Activated naive CD4-positive, alpha-beta T cell treated with Interleukin-2 at 50 U/mL for 16 hours (primary cell): ENCODE measurements around the gene SYMPK.

ENCODE experiments used
- DNase-seq: peaks from one replicate; pipeline ENCODE4 v3.0.0-alpha.2; 2020

Gene SYMPK

DNA sequence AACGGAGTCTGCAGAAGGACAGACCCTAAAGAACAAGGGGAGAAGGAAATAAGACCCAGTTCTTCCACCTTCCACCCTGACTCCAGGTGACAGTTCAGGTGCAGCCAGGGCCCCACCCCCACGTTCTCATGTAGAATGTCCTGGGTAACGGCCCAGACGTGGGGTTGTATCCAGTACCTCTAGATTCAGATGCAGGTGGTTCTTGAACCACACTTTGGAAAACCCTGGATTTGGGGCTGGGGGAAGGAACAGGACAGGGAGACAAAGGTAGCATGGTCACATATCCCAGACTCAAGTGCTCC lies 82.8 kb downstream of the SYMPK start:
- DNase-seq: no peak

DNA sequence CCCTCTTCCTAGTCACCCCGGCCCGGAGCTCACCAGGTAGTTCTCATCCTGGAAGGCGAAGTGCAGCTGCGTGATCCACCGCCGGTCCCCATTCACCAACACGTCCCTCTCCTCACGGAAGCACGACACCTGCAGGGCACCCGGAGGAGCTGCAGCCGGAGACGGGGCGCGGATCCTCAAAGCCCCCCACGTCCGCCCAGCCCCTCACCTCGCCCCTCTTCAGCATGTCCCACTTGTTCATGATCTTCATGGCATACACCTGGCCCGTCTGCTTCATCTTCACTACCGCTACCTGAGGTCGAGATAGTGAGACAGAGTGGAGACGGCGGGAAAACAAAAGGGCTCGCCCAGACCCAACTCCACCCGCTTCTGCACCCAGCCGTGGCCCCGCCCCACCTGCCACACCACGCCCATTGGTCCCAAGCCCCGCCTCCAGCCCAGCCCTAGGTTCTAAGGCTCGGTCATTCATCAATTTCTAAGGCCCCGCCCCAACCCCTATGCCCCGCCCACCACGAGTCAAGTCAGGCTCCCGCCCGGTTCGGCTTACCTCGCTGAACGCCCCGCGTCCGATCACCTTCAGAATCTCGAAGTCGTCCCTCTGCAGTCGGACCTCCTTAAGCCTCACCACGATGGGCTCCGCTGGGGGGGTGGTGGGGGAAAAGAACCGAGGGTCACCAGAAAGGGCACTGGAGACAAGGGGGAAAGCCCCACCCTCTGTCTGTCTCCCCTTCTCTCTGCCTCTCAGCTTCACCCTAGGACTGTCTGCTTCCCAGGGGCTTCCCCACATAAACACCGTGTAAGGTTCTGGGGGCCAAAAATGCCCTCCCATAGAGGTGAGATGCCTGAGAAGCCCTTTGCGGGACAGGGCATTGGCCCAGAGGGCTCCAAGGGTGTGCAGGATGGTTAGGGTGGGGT lies 83.5 kb downstream of the SYMPK start:
- DNase-seq: peak; percentile 87

- DNase-seq: no peak
Measured at GRCh38 chr19:45778010-45778661, 84.8 kb downstream of the SYMPK start.

DNA sequence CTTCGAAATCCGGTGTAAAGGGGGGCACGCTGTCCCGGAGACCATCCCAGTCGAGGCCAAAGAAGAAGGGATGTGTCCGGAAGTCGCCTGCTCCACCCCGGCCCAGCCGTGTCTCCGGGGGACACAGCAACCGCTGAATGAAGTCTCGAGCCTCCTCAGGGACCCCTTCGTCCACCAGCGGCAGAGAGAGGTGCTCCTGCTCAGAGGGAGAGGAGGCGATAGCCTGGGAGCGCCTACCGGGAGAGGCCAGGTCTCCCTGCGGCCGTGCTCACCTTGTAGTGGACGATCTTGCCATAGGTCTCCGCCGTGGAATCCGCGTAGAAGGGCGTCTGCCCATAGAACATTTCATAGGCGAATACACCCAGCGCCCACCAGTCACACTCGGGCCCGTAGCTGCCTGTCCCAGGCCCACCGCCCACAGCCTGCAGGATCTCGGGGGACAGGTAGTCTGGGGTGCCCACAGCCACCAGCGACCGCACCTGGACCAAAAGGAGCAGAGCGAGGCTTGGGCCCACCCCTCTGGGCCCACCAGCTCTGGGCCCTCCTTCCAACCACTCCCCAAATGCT lies 85.5 kb downstream of the SYMPK start:
- DNase-seq: no peak

DNA sequence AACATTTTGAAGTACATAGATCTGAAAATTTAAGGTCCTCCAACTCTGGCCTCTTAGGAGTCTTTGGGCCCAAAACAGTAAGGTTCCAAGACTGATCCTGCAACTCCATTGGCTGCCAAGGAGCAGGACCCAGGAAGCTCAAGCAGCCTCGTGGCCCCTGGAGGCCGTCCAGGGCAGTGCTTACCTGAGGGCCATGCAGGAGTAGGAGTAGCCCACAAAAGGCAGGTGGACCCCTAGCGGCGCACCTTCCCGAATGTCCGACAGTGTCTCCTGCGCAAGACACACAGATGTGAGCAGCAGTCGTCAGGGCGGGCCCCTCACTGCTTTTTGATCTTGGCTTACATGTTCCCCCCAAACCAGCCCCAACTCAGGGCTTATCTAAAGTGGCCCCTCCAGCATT lies 88.2 kb downstream of the SYMPK start:
- DNase-seq: no peak

DNA sequence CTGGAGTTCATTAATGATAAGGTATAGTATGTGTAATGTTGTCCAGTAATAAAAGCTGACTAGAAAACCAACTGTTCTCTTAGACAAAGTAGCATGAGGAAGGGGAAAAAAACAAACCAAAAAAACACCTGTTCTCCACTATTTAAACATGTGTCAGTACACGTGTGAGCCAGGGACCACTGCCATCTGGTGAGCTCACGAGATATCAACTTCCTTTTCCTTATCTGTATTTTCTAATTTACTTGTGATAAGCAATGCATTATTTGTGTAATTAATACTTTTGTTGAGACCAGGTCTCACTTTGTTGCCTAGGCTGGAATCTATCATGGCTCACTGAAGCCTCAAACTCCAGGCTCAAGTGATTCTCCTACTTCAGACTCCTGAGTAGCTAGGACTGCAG lies 89.6 kb downstream of the SYMPK start:
- DNase-seq: no peak

DNA sequence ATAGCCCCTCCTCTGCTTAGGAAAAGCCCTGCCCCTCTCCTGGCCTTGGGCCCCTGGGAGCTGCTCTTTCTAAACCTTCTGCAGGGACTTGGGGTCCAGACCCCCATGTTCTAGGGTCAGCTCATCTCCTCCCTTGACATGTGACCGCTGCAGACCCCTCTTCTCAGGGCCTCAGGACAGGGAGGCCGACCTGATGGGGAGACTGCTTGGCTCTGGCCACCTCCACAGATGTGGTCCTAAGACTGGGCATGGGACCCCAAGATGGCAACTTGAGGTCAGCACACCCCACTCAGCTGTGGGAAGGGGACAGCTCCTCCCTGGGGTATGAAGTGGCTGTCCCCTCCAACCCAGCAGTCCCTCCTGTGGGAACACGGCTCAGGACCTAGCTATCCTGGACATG lies 90.0 kb downstream of the SYMPK start:
- DNase-seq: no peak

DNA sequence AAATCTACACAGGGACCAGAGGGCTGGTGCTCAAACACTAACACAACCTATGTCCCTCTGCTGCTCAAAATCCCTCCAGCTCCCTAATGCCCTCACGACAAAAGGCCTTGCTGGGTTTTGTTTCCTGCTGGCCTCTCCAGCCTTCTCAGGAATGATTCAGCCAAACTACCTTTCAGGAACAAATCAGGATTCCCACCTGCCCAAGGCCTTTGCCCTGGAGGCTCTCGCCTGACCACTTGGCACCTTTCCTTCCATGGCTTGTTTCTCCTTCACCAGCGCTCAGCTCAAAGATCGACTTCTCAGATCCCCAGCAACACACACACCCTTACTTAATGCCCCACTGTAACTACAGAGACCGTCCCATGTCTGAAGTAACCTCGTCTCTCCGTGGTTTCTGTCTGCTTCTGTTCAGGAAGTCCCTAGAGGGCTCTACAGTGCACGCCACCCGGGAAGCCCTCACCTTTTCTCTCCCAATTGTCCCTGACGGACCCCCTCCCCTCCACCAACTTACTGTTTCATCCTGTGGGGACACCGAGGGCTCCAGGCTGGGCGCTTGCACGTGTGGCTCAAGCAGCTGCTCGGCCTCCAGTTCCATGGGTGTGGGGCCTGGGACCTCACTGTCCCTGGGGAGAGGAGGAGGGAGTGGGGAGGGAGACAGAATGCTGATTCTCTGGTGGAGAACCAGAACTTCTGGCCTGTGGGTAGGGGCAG lies 90.7 kb downstream of the SYMPK start:
- no peak for DNase-seq

DNA sequence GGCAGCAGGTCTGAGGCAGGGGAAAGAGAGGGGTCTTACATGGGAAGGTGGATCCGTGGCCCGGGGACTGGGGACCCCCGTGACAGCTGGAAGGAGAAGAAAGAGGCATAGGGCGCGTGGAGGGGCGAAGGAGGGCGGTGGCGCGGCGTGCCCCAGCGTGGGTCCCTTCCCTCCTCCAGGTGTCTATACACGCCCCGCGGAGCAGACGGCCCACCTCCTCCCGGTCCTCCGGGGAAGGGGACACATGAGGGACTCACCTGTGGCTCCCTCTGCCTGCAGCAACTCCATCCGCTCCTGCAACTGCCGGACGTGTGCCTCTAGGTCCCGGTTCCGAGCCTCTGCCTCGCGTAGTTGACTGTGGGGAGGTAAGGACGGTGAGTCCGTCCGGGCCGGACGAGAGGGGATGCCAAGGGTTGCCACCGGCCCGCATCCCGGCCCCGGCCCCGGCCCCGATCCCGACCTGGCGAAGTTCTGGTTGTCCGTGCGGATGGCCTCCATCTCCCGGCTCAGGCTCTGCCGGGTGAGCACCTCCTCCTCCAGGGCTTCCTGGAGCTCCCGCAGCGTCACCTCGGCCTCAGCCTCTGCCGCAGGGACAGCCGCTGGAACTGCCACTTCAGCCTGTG lies 91.5 kb downstream of the SYMPK start:
- DNase-seq: no peak

GRCh38 chr19:45770192-45771101 lies 92.5 kb downstream of the SYMPK start:
- DNase-seq: peak; percentile 90

DNA sequence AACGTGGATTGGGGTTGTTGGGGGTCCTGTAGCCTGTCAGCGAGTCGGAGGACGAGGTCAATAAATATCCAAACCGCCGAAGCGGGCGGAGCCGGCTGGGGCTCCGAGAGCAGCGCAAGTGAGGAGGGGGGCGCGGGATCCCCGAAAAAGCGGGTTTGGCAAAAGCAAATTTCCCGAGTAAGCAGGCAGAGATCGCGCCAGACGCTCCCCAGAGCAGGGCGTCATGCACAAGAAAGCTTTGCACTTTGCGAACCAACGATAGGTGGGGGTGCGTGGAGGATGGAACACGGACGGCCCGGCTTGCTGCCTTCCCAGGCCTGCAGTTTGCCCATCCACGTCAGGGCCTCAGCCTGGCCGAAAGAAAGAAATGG lies 93.1 kb downstream of the SYMPK start:
- peak; percentile 60 for DNase-seq

DNA sequence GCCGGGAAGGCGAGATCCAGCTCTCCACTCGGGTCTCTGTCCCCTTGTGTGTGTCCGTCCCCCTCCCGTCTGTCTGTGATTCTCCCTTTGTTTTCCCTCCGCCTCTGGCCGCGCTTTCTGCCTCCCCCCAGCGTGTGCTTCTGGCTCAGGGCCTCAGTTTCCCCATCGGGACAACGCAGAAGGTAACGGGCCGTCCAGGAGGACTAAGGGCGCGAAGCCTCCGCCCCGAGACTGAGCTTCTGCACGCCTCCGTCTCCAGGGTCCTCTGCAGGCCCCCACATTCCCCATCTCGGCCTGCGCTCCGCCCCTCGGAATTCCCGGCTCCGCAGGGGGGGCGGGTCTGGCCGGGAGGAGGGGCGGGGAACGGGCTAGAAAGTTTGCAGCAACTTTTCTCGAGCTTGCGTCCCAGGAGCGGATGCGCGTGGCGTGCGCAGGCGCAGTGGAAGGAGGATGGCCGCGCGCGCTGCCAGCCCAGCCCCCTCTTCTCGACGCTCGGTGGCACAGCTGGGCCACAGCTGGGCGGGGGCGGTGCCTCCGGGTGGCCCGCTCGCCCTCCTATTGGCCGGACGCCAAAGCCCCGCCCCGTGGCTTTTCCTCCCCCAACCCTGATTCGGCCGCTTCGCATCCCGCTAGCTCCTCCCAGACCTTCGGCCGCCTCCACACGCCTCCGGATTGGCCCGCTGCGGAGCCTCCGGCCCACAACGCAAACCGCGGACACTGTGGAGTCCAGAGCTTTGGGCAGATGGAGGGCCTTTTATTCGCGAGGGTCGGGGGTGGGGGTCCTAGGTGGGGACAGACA lies 93.8 kb downstream of the SYMPK start, which contains the start of gene SIX5:
SIX5 (minus strand) TSS at position 269 of the 799 bp plus-strand sequence. CDS start 408 bp downstream, outside the sequence.
- peak; percentile 95 for DNase-seq

- peak; percentile 44 for DNase-seq
Measured at GRCh38 chr19:45768655-45768983, 94.3 kb downstream of the SYMPK start.

DNA sequence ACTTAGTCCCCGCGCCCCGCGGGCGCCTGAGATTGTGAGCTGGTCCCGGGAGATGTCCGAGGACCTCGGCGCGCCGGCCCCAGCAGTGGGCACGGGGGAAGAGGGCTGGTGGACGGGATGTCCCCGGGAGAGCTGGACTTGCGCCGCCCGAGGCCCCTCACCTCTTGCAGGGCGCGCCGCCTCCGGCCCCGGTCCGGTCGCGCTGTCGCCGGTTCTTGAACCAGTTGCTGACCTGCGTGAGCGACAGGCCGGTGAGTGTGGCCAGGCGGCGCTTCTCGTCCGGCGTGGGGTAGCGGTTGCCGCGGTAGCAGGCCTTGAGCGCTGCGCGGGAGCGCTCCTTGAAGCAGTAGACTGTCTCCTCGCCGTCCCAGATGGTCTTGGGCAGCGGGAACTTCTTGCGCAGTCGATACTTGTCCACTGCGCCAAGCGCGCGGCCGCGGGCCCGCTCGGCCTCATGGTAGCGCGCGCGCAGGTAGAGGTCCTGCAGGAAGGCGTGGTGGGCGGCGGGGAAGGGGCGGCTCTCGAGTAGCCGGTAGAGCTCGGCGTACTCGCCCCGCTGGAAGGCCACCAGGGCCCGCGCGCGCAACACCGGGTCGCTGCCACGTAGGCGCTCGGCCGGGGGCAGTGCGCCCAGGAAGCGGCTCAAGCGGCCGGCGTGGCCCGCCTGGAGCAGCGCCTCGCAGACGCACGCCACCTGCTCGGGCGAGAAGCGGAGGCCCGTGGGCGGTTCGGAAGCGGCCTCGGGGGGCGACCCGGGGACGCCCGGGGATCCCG lies 94.9 kb downstream of the SYMPK start:
- no peak for DNase-seq

DNA sequence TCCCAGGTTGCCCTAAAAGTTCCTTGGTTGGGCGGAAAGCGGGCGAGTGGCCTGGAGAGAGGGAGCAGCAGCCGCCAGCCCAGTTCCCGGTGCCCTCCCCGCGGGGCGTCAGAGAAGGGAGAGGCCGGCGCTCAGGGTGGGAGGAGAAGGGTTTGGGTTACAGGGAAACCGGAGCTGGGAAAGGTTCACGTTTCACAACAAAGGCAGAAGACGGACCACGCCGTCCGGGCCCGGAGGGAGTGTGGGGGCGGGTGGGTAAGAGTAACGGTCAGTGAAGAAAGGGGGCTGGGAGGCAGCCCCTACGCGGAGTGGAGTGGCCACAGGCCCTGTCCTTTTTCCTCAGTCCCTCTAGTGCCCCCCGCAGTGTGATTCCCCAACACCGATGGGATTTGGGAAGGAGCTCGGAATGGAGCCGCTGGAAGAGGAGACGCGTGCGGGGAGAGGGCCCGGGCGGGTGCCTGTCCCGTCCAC lies 95.5 kb downstream of the SYMPK start:
- DNase-seq: no peak

- DNase-seq: no peak
Measured at GRCh38 chr19:45766869-45767346, 96.0 kb downstream of the SYMPK start.

DNA sequence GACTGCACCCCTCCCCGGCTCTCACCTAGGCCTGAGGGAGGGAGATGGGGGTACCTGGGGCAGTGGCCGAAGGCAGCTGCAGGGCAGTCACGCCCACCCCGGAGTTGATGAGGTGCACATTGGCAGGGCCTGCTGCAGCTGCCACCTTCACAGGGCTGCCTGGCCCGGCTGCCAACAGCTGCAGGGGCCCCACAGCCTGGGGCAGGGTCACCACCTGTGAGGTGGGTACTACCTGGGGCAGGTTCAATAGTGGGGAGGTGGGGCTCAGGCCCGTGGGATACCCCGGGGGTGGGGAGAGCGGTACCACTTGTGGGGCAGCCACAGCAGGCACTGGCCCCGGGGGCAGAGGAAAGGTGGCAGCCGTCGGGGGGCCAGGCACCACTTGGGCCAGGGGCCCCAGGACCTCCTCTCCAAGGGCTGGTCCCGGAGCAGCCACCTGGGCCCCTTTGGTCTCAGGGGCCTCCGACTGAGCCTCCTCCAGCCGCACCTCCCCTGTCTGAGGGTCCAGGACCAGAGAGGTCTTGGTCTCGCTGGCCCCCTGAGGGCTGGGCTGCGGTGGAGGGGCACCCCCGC lies 96.6 kb downstream of the SYMPK start:
- no peak for DNase-seq

DNA sequence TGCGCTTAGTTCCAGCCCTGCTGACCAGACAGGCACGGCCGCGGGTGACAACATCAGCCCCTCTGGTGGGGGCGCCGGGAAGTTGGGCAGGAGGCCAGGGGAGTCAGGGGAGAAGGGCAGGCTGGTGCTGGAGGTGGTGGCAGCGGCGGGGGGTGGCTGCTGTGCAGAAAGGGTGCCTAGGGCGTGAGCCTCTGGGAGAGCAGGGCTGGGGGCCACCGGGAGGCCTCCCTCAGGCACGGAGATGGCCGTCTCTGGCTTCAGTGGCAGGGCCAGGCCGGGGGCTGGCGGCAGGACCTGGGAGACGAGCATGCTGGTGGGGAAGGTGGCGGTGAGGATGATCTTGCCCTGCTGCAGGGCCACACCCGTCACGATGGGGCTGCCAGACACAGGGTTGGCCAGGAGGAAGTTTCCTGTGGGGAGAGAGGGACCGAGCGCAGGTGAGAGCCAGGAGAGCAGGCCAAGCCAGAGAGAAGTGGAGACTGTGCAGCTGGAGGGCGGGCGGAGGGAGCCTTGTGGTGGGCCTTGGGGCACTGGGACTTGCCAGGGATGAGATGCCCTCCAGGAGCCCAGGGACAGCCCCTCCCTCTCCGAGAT lies 97.1 kb downstream of the SYMPK start:
- no peak for DNase-seq
